ENCODE measurements around the gene NINL.

GRCh38 chr20:25494506-25495188, 90.7 kb downstream of the NINL start:
- TF ChIP-seq, protein P1, sequence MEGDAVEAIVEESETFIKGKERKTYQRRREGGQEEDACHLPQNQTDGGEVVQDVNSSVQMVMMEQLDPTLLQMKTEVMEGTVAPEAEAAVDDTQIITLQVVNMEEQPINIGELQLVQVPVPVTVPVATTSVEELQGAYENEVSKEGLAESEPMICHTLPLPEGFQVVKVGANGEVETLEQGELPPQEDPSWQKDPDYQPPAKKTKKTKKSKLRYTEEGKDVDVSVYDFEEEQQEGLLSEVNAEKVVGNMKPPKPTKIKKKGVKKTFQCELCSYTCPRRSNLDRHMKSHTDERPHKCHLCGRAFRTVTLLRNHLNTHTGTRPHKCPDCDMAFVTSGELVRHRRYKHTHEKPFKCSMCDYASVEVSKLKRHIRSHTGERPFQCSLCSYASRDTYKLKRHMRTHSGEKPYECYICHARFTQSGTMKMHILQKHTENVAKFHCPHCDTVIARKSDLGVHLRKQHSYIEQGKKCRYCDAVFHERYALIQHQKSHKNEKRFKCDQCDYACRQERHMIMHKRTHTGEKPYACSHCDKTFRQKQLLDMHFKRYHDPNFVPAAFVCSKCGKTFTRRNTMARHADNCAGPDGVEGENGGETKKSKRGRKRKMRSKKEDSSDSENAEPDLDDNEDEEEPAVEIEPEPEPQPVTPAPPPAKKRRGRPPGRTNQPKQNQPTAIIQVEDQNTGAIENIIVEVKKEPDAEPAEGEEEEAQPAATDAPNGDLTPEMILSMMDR (IDR thresholded peaks at IDR 0.05) = no peak
- no peak for TF ChIP-seq POLR2A (IDR thresholded peaks at IDR 0.05)

Measured in Peyer's patch (tissue), 4 donors.